Motor neuron (in vitro differentiated cells): ENCODE results near the gene SLC13A3. TPM values are rescaled to one million over a fixed set of nuclear protein-coding genes. Genes with fewer than 3 reads are reported as not detected.

Source experiments
- ATAC-seq, 8 experiments: fragments of 200-7000 bp; cut with Tn5 transposase; replicated peaks in 6 of 8; 2 replicates each; pipeline ENCODE4 v1.8.0; 2021; ENCODE audit warnings: mild to moderate bottlenecking in 8 of 8, moderate library complexity in 8 of 8
- H3K27ac ChIP-seq, 2 donors: fragments of 250-450 bp; sonication (Bioruptor Pico); 2 replicates each; pipeline ENCODE4 v1.9.0; 2021; ENCODE audit warnings: antibody characterized with exemption in 2 of 2, mild to moderate bottlenecking in 2 of 2, moderate library complexity in 1 of 2
- H3K4me1 ChIP-seq, 2 donors: fragments of 250-450 bp; sonication (Bioruptor Pico); replicated peaks in 1 of 2; 2 replicates each; pipeline ENCODE4 v1.6.1; 2021; ENCODE audit warnings: antibody characterized with exemption in 2 of 2, mild to moderate bottlenecking in 2 of 2, moderate library complexity in 1 of 2
- H3K4me3 ChIP-seq, 5 donors: fragments of 250-450 bp; sonication (Bioruptor Pico); 2 replicates each; pipeline ENCODE4 v1.9.0; 2021; ENCODE audit warnings: antibody characterized with exemption in 5 of 5, mild to moderate bottlenecking in 5 of 5, moderate library complexity in 4 of 5
- WGBS, 10 experiments: fragments of 450-650 bp; shearing (Covaris generic); methylation state at CpG; one replicate each; pipeline ENCODE4 v1.0.0; 2022; 5-methylcytosine and 5-hydroxymethylcytosine counted together
- in situ Hi-C, 9 experiments: fragments of 400-800 bp; cut with MboI; loops; one replicate each; pipeline ENCODE4 v1.15.0; 2021; ENCODE audit warnings: low sequenced_read_pairs in 9 of 9, low pct_unique_long_range_greater_than_20kb in 2 of 9; ENCODE audit not compliant: unreplicated experiment in 9 of 9
- total RNA-seq, 8 experiments: library from RNA; unstranded; fragments of 300-600 nt; gene quantifications; 2 replicates each; pipeline versions ENCODE4 v1.2.3 to v1.2.4, GENCODE V29; 2022

Gene SLC13A3
- total RNA-seq, 8 experiments from 2014 or later = 0.97 to 5.0 (median 3.0) TPM

DNA sequence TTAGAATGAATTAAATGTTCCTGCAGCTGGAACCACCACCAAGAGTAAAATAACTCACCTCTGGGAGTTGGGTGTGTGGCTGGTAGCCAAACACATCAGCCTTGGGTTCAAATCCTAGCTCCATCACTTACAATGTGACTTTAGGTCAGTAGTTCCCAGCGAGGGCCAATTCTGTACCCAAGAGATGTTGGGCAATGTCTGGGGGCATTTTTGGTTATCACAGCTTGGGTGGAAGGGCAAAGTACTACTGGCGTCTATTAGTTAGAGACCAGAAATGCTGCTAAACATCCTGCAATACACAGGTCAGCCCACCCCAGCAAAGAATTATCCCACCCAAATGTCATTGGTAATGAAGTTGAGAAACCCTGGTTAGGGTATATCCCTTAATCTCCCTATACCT is 48.8 kb downstream of the SLC13A3 start:
- Histone ChIP-seq H3K4me3 (no peak overlapping the region), H3K27ac (no peak overlapping the region), H3K4me1 (no peaks in the 10 kb centered on the region)
- ATAC-seq = no peak
- in situ Hi-C loops = no loop called here
- WGBS, 10 experiments = 25 to 100% (median 92%) methylated on average over 1 to 2 of the region's 2 CpGs; no CpG with 5 or more reads in 5 of the 10 experiments

DNA sequence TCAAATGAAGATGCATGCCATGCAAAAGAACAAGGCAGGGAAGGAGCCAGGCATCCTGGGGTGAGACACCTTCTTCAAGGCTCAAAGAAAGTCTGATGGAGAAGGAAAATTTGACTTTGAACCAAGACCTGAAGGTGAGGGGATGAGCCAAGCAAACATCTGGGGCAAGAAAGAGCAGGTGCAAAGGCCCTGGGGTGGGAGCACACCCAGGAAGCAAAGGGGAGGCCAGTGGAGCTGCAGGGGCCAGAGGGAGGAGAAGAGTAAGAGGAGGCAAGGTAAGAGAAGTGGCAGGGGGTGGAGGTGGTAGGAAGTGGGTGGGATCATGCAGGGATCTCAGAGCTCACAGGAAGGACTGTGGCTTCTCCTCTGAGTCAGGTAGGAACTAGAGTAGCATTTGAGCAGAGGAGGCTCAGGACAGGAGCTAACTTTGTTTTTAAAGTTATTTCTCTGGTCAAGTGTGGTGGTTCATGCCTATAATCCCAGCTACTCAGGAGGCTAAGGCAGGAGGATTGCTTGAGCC is 49.6 kb downstream of the SLC13A3 start:
- Histone ChIP-seq H3K27ac (no peak overlapping the region), H3K4me1 (no peaks in the 10 kb centered on the region), H3K4me3 (no peak overlapping the region)
- in situ Hi-C loops = no loop called here
- ATAC-seq = no peak

DNA sequence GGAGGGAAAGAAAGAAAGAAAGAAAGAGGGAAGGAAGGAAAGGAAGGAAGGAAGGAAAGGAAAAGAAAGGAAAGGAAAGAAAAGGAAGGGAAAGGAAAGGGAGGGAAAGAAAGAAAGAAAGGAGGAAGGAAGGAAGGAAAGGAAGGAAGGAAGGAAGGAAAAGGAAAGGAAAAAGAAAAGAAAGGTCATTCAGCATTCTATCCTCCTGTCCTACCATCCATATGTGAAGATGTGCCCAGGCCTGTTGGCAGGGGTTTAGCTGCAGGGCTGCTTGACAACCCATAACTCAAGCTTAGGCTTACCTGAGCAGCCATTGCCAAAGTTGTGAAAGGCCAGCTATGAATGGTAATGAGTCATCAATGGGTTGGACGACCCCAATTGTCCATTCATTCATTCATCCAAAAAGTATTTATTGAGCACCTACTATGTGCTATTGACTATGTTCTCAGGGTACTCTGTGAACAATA is 50.9 kb downstream of the SLC13A3 start:
- no peak for ATAC-seq
- in situ Hi-C loops = no loop called here
- 0 to 100% (median 50%) methylated on average over 1 of the region's 1 CpG; no CpG with 5 or more reads in 5 of the 10 experiments for WGBS, 10 experiments
- Histone ChIP-seq H3K4me1 (no peaks in the 10 kb centered on the region), H3K4me3 (no peak overlapping the region), H3K27ac (no peak overlapping the region)

DNA sequence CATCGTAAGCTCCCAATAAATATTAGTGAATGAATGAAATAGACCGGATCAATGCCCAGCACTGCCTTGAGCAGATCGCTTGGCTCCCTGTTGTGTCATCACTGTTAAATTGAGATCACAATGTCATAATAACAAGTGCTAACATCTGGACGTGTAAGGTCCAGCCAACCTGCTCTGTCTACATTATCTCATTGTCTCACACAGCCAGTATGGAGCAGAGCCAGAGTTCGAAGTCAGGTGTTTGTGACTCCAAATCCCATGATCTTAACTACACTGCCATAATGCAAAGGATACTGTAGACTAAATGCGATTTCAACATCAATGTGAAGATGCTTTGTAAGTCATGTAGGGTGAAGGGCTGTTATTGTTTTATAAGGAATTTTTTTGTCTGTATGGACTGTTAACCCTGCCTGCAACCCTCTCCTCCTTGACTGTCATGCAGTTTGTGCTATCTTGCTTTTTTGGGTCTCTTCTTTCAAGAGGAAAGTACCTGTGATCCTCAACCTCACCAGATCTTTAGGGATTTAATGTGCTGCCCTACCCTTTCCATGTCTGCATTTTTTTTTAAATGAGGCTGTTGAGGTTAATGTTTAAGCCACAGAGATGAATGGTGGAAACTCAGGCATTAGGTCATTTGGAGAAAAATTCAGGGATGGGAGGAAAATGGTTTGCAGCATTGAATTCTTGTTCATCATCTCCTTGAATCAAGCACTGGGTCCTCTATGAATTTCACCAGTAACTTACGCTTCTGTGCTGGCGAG is 51.9 kb downstream of the SLC13A3 start:
- Histone ChIP-seq H3K4me1 (no peaks in the 10 kb centered on the region), H3K4me3 (no peak overlapping the region), H3K27ac (no peak overlapping the region)
- no peak for ATAC-seq
- 57 to 100% (median 86%) methylated on average over 2 to 8 of the region's 8 CpGs; no CpG with 5 or more reads in 1 of the 10 experiments for WGBS, 10 experiments
- in situ Hi-C loops = no loop called here

DNA sequence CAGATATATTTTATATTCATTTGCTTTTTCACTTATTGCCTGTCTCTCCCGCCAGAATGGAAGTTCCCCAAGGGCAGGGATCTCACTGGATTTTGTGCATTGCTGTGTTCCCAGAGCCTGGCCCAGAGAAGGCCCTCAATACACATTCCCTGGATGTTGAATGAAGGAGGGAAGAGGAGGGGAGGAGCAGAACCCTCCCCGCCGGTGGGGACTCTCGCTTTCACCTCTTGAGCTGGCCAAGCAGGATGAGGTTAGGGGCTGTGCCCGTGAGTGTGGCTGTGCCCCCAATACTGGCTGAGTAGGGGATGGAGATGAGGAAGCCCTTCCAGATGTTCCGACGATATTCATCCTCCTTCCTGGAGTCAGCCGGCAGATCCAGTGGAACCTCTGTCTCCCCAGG is 55.3 kb downstream of the SLC13A3 start:
- no peak for ATAC-seq
- in situ Hi-C loops = no loop called here
- 83 to 100% (median 86%) methylated on average over 1 to 8 of the region's 8 CpGs; no CpG with 5 or more reads in 3 of the 10 experiments for WGBS, 10 experiments
- Histone ChIP-seq H3K27ac (no peak overlapping the region), H3K4me1 (no peaks in the 10 kb centered on the region), H3K4me3 (no peak overlapping the region)

DNA sequence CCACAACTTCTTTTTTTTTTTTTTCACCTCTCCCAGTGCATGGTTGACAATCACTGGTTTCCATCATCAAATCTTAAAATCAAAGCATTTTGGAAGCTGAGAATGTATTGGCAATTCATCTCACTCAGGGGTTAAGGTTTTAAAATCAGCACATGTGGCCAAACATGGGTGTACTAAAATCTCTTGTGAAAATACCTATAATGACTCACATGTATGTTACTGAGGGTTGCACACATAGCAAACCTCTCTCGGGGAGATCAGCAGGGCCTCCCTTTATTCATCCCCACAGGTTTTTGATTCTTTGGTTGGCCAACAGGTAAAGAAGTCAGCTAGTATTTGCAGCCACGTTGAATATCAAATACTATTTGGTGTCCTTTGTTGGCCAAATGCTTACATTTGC is 56.5 kb downstream of the SLC13A3 start:
- Histone ChIP-seq H3K4me1 (no peaks in the 10 kb centered on the region), H3K27ac (no peak overlapping the region), H3K4me3 (no peak overlapping the region)
- WGBS, 10 experiments = 0 to 54% (median 35%) methylated on average over 1 to 2 of the region's 2 CpGs; no CpG with 5 or more reads in 3 of the 10 experiments
- in situ Hi-C loops = no loop called here
- no peak for ATAC-seq

DNA sequence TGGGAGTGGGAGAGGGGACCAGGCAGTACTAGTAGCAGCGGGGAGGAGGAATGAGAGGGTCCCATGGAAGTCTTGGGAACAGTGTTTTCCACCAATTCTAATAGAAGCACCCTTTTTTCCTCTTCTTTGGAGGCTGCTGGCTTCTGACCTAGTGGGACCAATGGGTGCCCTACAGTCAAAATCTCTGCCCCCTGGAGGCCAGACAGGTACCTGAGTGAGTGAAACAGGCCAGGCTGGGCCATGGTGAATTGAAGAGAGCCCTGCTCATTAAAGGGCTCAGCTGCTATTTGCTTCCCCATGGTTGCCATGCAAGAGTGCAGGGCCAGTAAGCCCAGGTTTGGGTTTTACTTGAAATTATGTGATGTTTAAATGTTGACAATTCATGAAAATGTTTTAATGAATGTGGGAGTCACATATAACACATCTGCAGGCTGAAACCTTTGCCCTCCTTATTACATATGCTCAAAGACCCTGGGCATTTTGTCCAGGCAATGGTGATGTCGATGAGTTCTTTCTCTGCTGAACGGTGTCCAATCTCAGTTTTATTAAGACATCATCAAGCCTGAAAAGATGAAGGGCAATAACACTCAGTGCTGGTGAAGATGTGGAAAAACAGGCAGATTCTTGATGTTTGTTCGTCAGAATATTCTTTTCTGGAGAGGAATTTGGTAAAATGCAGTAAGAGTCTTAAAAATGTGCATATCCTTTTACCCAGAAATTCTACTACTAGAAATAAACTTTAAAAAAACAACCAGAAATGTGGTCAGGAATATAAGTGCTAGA is 58.5 kb downstream of the SLC13A3 start:
- in situ Hi-C loops = no loop called here
- Histone ChIP-seq H3K4me1 (no peaks in the 10 kb centered on the region), H3K27ac (no peak overlapping the region), H3K4me3 (no peak overlapping the region)
- WGBS, 10 experiments = 44 to 96% (median 81%) methylated on average over 2 to 4 of the region's 4 CpGs; no CpG with 5 or more reads in 1 of the 10 experiments
- no peak for ATAC-seq

DNA sequence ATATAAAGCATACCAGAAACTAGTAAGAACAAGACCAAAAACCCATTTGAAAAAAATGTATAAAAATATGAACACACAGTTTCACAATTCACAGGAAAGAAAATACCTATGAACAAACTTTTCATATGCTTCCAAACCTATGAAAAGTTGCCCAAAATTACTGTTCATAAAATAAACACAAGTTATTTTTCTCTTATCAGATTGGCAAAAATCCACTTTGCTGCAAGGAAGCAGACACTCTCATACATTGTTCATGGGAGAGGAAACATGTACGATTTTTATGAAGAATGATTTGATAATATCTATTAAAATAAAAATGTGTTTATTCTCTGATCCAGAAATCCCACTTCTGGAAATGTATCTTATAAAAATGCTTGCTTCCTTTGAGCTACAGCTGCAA is 60.8 kb downstream of the SLC13A3 start:
- WGBS, 10 experiments = 0 to 100% (median 80%) methylated on average over 1 of the region's 1 CpG; no CpG with 5 or more reads in 1 of the 10 experiments
- in situ Hi-C loops = no loop called here

DNA sequence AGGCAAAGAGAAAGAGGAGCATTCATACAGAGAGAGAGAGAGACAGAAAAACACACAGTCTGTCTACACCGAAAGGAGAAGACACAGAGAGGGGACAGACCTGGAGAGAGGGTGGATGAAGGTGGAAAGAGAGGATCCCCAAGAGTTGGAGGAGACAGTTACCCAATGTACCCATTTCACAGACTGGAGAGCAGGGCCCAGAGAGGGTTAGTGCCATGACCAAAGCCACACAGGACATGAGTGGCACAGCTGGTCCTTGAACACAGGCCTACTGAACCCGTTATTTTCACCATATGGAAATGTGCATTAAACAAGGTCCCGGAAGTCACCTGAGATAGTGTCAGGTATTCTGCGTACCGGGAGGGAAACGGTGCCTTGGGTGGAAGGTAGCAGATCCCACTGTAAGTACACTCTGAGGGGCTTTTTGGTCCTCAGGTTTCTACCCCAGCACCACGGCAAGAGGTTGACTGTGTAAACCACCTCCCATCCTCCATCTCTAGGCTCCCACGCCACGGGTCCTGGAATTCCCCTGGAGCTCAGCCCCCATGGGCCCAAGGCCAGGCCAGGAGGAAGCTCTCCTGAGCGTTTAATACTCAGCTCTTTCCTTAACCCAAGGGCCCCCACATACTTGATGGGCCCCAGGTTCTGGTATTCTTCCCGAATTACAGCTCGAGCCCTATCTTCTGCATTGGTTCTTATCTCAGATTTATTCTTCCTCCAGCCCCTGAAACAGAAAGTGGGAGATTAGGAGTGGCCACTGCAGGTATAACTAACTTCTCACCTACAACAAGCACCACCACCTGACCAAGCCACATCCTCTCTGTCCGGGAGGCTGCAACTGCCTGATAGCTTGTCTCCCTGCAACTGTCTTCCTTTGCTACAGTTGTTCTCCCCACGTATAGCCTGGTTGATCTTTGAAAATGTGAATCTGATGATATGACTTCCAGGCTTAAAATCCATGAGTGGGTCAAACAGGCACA is 62.4 kb downstream of the SLC13A3 start:
- Histone ChIP-seq H3K27ac (no peak overlapping the region), H3K4me3 (no peak overlapping the region), H3K4me1 (no peaks in the 10 kb centered on the region)
- ATAC-seq = no peak
- WGBS, 10 experiments = 22 to 100% (median 89%) methylated on average over 2 to 10 of the region's 14 CpGs
- in situ Hi-C loops = no loop called here

More for the DNA sequence above, 60.8 kb downstream of the SLC13A3 start:
- Histone ChIP-seq H3K27ac (no peak overlapping the region), H3K4me3 (no peak overlapping the region), H3K4me1 (no peaks in the 10 kb centered on the region)
- ATAC-seq = no peak

DNA sequence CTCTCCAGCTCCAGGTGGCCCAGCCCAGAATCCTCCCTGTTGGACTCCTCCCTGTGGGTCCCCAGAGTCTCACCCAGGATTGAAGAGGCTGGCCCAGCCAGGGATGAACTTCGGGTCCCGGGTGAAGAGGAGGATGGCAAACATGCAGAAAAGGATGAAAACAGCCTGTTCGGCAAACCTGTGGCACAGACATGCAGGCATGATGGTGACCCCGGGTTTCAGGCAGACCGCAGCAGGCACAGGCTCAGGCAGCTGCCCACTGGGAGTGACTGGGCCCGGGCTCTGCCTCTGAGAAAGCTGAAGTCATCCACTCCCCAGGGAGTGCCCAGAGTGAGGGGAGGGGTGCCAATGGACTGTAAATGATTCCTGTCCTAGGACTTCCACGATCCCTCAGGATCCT is 63.3 kb downstream of the SLC13A3 start:
- Histone ChIP-seq H3K4me3 (no peak overlapping the region), H3K4me1 (no peaks in the 10 kb centered on the region), H3K27ac (no peak overlapping the region)
- WGBS, 10 experiments = 20 to 89% (median 75%) methylated on average over 1 to 6 of the region's 7 CpGs; no CpG with 5 or more reads in 5 of the 10 experiments
- no peak for ATAC-seq
- in situ Hi-C loops = no loop called here

DNA sequence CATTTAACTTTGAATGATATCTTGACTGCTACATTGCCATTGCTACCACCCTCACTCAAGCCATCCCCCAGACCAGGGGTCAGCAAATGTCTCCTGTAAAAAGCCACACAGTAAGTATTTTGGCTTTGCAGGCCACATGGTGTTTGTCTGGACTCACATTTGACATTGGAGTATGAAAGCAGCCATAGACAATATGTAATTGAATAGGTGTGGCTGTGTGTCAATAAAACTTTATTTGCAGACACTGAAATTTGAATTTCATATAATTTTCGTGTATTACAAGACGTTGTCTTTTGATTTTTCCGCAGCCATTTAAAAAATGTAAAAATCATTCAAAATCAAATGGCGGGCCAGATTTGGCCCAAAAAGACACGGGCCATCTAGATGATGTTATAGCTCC is 64.5 kb downstream of the SLC13A3 start:
- in situ Hi-C loops = no loop called here
- 59 to 100% (median 95%) methylated on average over 3 to 5 of the region's 5 CpGs; no CpG with 5 or more reads in 1 of the 10 experiments for WGBS, 10 experiments
- ATAC-seq = no peak
- Histone ChIP-seq H3K27ac (no peak overlapping the region), H3K4me1 (no peaks in the 10 kb centered on the region), H3K4me3 (no peak overlapping the region)

DNA sequence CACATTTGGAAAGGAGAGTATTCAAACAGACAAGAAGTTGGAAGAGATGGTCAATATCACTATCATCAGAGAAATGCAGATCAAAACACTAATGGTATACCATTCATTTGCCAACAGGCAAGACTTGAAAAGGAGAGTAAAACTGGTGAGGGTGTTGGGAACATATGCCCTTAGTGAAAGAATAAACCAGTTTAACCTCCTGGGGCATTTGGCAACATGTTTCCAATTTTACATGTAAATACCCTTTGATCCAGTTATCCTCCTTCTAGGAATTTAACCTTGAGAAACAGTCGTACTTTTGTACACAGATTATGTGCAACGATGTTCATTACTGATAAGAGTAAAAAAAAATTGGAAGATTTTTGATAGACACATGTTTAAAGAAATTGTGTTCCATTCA is 66.8 kb downstream of the SLC13A3 start:
- in situ Hi-C loops = no loop called here
- 0 to 84% (median 65%) methylated on average over 1 to 2 of the region's 2 CpGs; no CpG with 5 or more reads in 3 of the 10 experiments for WGBS, 10 experiments
- no peak overlapping the region for H3K4me3 ChIP-seq
- no peaks in the 10 kb centered on the region for H3K4me1 ChIP-seq
- ATAC-seq = no peak
- no peak overlapping the region for H3K27ac ChIP-seq
